ENCODE data around the gene ABCA9. TPM values are rescaled to one million over a fixed set of nuclear protein-coding genes. Genes with fewer than 3 reads are reported as not detected.
"Not testable (repeated sequence)": the region's sequence is repeated elsewhere in the genome, so short reads cannot be mapped to it uniquely, and the experiment has no call there.

The ABCA9 gene
- total and polyA plus RNA-seq, 12 donors, result 1.7 to 14.8 (median 5.2) TPM

DNA sequence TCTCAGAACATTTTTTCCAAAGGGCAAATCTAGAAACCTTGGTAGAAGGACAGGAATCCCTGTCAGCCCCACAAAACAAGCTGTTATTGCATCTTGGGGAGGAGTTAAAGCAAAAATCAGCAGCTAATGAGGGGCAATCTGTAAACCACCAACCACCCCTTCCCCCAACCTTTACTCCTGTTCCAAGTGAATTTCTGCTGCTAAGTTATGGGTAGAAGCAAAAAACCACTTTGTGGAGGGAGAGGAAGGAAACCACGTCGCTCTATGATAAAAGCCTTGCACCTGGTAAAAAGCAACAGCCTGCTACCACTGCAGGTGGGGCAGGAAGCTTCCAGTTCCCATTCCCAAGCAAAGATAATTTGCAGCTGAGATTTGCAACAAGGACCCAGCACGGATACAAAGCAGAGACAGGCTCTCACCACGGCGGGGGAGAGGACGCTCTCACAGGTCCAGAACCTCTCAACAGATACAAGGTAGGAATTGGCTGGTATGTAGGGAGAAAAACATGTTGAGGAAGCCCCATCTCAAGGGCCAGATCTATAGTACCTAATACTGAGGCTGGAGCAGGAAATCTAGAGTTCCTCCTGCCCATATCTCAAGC, 116.2 kb downstream of the ABCA9 start:
- intact Hi-C loops (cut with DNase I), result no loop called here
- no peak overlapping the region for H3K27ac ChIP-seq
- no peaks in the 10 kb centered on the region for H3K27me3 ChIP-seq
- TF ChIP-seq, protein P1, sequence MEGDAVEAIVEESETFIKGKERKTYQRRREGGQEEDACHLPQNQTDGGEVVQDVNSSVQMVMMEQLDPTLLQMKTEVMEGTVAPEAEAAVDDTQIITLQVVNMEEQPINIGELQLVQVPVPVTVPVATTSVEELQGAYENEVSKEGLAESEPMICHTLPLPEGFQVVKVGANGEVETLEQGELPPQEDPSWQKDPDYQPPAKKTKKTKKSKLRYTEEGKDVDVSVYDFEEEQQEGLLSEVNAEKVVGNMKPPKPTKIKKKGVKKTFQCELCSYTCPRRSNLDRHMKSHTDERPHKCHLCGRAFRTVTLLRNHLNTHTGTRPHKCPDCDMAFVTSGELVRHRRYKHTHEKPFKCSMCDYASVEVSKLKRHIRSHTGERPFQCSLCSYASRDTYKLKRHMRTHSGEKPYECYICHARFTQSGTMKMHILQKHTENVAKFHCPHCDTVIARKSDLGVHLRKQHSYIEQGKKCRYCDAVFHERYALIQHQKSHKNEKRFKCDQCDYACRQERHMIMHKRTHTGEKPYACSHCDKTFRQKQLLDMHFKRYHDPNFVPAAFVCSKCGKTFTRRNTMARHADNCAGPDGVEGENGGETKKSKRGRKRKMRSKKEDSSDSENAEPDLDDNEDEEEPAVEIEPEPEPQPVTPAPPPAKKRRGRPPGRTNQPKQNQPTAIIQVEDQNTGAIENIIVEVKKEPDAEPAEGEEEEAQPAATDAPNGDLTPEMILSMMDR (IDR thresholded peaks at IDR 0.05), result no peak
- no peak for TF ChIP-seq POLR2A (IDR thresholded peaks at IDR 0.05)
- H3K4me3 ChIP-seq, result no peak overlapping the region
- 81 to 87% (median 84%) methylated on average over 6 of the region's 6 CpGs for WGBS, 4 donors
- no peaks in the 10 kb centered on the region for H3K36me3 ChIP-seq (replicated peaks in 1 of 2)
- H3K9me3 ChIP-seq (replicated peaks in 1 of 3), result no peaks in the 10 kb centered on the region
- DNase-seq, result no peak
- no peaks in the 10 kb centered on the region for H3K4me1 ChIP-seq (replicated peaks in 1 of 2)

DNA sequence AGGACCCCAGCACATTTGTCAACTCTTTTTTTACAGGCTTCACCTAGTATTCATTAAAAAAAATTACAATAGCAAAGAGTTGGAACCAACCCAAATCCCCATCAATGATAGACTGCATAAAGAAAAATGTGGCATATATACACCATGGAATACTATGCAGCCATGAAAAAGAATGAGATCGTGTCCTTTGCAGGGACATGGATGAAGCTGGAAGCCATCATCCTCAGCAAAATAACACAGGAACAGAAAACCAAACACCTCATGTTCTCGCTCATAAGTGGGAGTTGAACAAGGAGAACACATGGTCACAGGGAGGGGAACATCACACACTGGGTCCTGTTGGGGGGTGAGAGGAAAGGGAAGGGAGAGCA, 116.9 kb downstream of the ABCA9 start:
- intact Hi-C loops (cut with DNase I); H3K4me3 ChIP-seq; H3K4me1 ChIP-seq (replicated peaks in 1 of 2); H3K27ac ChIP-seq; H3K9me3 ChIP-seq (replicated peaks in 1 of 3); H3K27me3 ChIP-seq; H3K36me3 ChIP-seq (replicated peaks in 1 of 2); DNase-seq: not testable (repeated sequence)
- WGBS, 4 donors, result 92 to 98% (median 96%) methylated on average over 2 of the region's 2 CpGs

DNA sequence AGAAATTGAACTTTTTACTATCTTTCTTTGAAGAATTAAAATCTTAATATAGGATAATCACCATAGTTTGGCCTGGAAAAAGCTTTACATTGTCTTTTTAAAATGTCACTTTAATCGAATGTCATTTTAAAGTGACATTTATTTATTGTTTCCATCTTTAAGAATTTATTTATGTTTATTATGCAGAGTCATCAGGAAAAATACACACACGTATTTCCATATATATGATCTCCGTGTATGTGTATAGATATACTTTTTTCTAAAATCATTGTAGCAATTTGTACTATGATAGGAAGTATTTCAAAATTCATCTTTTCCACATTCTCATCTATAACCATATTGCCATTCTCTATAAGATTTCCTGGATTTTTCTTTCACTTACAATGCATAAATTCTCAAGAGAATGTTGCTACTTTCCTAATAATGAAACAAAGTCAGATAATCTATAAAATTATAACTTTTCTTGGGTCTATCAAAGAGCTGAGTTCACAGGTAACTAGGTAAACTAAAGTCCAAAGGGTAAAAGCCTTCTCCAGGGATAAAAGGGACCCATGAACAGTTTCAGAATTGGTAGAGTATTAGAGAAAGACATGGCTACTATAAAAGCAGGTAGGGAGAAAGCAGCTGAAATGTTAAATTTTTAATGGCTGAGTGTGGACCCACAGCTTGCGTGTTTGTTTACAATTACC, 117.5 kb downstream of the ABCA9 start:
- DNase-seq, result no peak
- WGBS, 4 donors, result 71 to 92% (median 82%) methylated on average over 4 of the region's 4 CpGs
- H3K36me3 ChIP-seq (replicated peaks in 1 of 2), result no peaks in the 10 kb centered on the region
- H3K9me3 ChIP-seq (replicated peaks in 1 of 3), result no peaks in the 10 kb centered on the region
- intact Hi-C loops (cut with DNase I), result no loop called here
- H3K4me3 ChIP-seq, result no peak overlapping the region
- no peak overlapping the region for H3K27ac ChIP-seq
- no peaks in the 10 kb centered on the region for H3K27me3 ChIP-seq
- H3K4me1 ChIP-seq (replicated peaks in 1 of 2), result no peaks in the 10 kb centered on the region
- TF ChIP-seq POLR2A (IDR thresholded peaks at IDR 0.05), result no peak
- TF ChIP-seq, protein P1 (IDR thresholded peaks at IDR 0.05), result no peak

DNA sequence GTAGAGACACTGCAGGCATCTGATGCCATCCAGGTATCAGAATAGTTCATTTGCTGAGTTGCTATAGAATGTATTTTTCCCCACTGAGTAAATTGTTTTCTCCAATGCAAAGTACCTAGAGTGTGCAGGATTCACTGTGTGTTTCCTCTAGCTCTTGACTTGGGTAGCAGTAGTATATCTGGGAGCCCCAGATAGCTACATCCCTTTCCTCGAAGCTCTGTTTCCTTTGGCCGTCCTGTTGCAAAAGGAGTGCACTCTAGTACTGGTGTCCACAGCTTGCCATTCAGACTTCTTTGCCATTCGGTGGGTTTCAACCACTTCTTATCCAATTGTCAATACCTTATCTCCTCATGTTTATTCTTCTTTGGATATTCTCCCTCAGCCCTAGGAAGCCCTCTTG, 118.3 kb downstream of the ABCA9 start:
- Histone ChIP-seq H3K4me1 (replicated peaks in 1 of 2) (no peaks in the 10 kb centered on the region), H3K27ac (no peak overlapping the region), H3K27me3 (no peaks in the 10 kb centered on the region), H3K4me3 (no peak overlapping the region), H3K36me3 (replicated peaks in 1 of 2) (no peaks in the 10 kb centered on the region), H3K9me3 (replicated peaks in 1 of 3) (no peaks in the 10 kb centered on the region)
- DNase-seq, result no peak
- intact Hi-C loops (cut with DNase I), result no loop called here
- TF ChIP-seq, protein P1 (IDR thresholded peaks at IDR 0.05), result no peak
- TF ChIP-seq POLR2A (IDR thresholded peaks at IDR 0.05), result no peak
- WGBS, 4 donors, result 76 to 85% (median 82%) methylated on average over 3 of the region's 3 CpGs

DNA sequence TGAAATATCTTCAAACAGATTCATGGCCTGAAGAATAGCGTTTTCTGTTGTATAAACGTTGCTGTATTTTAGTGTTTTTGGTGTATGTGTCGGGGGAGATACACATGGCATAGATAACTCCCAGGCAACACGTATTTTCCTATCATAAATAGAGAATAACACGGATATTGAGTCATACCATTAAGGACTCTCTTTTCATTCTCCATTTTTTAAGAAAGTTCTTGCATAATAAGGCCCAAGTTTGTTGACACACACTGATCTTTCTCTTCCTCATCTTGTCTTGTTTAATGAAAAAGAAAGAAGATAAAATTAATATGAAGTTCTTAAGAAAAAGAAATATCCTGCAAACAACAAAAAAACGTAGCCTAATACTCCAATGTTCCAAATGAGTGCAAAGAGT, 119.0 kb downstream of the ABCA9 start:
- peaks cover 0 to 3% of the 10 kb centered on the region in 2 donors for H3K36me3 ChIP-seq (replicated peaks in 1 of 2)
- intact Hi-C loops (cut with DNase I), result no loop called here
- no peak overlapping the region for H3K27ac ChIP-seq
- H3K4me3 ChIP-seq, result no peak overlapping the region
- DNase-seq, result no peak
- H3K4me1 ChIP-seq (replicated peaks in 1 of 2), result no peaks in the 10 kb centered on the region
- 88 to 92% (median 89%) methylated on average over 6 of the region's 6 CpGs for WGBS, 4 donors
- no peaks in the 10 kb centered on the region for H3K27me3 ChIP-seq
- no peak for TF ChIP-seq POLR2A (IDR thresholded peaks at IDR 0.05)
- TF ChIP-seq, protein P1 (IDR thresholded peaks at IDR 0.05), result no peak
- H3K9me3 ChIP-seq (replicated peaks in 1 of 3), result no peaks in the 10 kb centered on the region

Measured in adrenal gland (tissue), 12 donors.